ENCODE measurements around the gene DHX36.

Gene DHX36

GRCh38 chr3:154323891-154324738, at the start of gene DHX36:
TSS of gene DHX36 (minus strand) at chr3:154324487. CDS start at chr3:154324416, 71 bp downstream.
- peak; percentile 89 for DNase-seq

GRCh38 chr3:154367221-154367620, 42.9 kb upstream of the DHX36 start:
- DNase-seq, result no peak

GRCh38 chr3:154364849-154365248, 40.6 kb upstream of the DHX36 start:
- no peak for DNase-seq

- no peak for DNase-seq
These were observed 36.8 kb upstream of the DHX36 start for GRCh38 chr3:154361099-154361498.

- DNase-seq, result no peak
These were observed 31.7 kb upstream of the DHX36 start for GRCh38 chr3:154356009-154356408.

- DNase-seq, result no peak
These were observed 24.9 kb upstream of the DHX36 start for GRCh38 chr3:154349223-154349622.

- DNase-seq, result no peak
These were observed 21.3 kb upstream of the DHX36 start for GRCh38 chr3:154345422-154346122.

- DNase-seq, result no peak
These were observed 14.3 kb upstream of the DHX36 start for GRCh38 chr3:154338570-154338969.

- DNase-seq, result no peak
These were observed 13.7 kb upstream of the DHX36 start for GRCh38 chr3:154338008-154338407.

GRCh38 chr3:154334973-154335420, 10.7 kb upstream of the DHX36 start:
- peak; percentile 8 for DNase-seq

- no peak for DNase-seq
These were observed 3.6 kb upstream of the DHX36 start for GRCh38 chr3:154327871-154328270.

- DNase-seq, result peak; percentile 1
These were observed 632 bp upstream of the DHX36 start for GRCh38 chr3:154324919-154325318.

- no peak for DNase-seq
These were observed 7.1 kb downstream of the DHX36 start for GRCh38 chr3:154316974-154317767.

GRCh38 chr3:154314152-154314551, 10.1 kb downstream of the DHX36 start:
- DNase-seq, result no peak

- no peak for DNase-seq
These were observed 13.4 kb downstream of the DHX36 start for GRCh38 chr3:154310840-154311239.

- DNase-seq, result no peak
These were observed 16.9 kb downstream of the DHX36 start for GRCh38 chr3:154307363-154307762.

GRCh38 chr3:154304936-154305335, 19.4 kb downstream of the DHX36 start:
- DNase-seq, result no peak

GRCh38 chr3:154304116-154304786, 20.0 kb downstream of the DHX36 start:
- DNase-seq, result no peak

GRCh38 chr3:154301561-154301960, 22.7 kb downstream of the DHX36 start:
- no peak for DNase-seq

- no peak for DNase-seq
These were observed 30.3 kb downstream of the DHX36 start for GRCh38 chr3:154294016-154294415.

- no peak for DNase-seq
These were observed 34.1 kb downstream of the DHX36 start for GRCh38 chr3:154290187-154290586.

- no peak for DNase-seq
These were observed 39.1 kb downstream of the DHX36 start for GRCh38 chr3:154285221-154285620.

GRCh38 chr3:154280161-154280560, 44.1 kb downstream of the DHX36 start:
- no peak for DNase-seq

All from NCI-H345 (cell line).